Measurements from ENCODE around the gene TMEM255B.
"Not testable (repeated sequence)": the region's sequence is repeated elsewhere in the genome, so short reads cannot be mapped to it uniquely, and the experiment has no call there.

The TMEM255B gene

DNA sequence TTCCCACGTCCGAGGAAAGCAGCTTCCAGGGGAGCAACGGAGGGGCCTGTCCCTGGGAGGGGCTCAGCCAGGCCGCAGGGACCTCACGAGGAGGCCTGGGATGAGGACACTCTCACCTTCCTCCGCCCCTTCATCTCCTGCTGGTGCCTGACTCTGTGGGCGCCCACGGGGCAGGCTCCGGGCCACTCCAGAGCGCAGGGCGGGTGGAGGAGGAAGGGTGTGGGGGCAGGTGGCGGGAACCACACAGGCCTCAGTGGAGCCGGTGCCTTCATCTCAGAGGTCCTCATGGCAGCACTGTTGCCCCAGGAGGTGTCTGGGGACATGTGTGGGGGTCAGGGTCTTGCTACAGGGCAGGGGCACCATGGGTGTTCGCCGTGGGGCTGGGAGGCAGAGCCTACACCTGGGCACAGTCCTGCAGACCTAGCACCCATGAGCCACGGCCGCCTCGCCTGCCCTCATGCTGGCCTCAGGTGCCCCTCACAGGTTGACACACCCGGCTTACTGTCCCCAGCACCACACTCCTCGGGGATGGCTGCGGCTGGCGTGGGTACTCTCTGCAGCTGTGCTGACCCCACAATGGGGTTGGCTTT, 10.1 kb upstream of the TMEM255B start:
- DNase-seq (ENCODE audit: low read depth in 2 of 2), result no peak

DNA sequence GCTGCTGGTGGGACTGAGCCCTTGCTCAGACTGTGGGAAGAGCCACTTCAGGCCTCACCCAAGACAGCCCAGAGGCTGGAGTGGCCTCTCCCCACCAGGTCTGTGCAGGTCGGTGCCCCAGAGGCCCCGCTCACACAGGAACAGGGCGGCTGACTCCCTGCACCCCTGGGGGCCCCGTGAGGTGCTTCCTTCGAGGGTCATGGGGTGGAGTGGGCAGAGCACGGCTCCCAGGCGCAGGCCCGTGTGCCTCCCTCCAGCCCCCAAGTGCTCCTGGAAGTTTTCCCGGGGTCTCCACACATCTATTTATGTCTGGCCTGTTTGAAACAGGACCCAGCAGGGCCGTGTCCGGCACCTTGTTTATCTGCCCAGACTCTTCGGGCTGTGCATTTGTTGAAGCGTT, 9.5 kb upstream of the TMEM255B start:
- no peak for DNase-seq (ENCODE audit: low read depth in 2 of 2)

DNA sequence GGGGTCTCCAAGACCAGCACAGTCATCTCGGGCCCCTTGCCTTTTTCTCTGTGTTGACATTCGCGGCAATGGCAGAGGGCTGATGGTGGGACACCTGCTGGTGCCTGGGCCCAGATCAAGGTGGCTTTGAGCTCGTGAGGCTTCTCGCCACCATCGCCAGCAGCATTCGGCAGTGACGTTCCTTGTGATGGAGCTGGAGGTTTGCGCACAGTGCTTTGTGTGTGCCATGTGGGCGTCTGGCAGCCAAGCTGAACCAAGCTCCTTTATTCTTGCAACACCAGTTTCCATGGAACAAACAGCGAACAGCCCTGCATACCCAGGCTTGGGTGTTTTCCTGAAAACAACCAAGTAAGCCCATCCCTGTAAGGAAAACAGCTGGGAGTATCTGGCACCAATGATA, 9.1 kb upstream of the TMEM255B start:
- no peak for DNase-seq (ENCODE audit: low read depth in 2 of 2)

GRCh38 chr13:113750554-113751399, 8.2 kb upstream of the TMEM255B start:
- no peak for DNase-seq (ENCODE audit: low read depth in 2 of 2)

DNA sequence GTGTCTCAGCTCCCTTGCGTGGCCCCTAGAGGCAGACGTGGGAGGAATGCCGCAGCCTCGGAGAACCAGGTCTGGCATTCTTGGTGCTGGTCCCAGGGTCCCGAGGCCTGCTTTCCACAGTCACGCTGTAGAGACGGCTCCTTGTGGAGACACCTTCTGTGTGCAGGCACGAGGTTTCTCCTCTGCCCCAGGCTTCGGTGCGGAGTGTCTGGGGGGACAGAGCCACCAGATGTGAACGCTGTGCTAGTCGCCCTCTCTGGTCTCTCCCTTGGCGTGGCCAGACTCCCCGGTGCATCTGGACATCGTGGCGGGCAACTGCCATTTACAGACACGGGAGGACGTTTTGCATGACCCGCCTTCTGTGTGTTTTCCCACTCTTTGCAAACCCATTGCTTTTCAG, 7.5 kb upstream of the TMEM255B start:
- no peak for DNase-seq (ENCODE audit: low read depth in 2 of 2)

DNA sequence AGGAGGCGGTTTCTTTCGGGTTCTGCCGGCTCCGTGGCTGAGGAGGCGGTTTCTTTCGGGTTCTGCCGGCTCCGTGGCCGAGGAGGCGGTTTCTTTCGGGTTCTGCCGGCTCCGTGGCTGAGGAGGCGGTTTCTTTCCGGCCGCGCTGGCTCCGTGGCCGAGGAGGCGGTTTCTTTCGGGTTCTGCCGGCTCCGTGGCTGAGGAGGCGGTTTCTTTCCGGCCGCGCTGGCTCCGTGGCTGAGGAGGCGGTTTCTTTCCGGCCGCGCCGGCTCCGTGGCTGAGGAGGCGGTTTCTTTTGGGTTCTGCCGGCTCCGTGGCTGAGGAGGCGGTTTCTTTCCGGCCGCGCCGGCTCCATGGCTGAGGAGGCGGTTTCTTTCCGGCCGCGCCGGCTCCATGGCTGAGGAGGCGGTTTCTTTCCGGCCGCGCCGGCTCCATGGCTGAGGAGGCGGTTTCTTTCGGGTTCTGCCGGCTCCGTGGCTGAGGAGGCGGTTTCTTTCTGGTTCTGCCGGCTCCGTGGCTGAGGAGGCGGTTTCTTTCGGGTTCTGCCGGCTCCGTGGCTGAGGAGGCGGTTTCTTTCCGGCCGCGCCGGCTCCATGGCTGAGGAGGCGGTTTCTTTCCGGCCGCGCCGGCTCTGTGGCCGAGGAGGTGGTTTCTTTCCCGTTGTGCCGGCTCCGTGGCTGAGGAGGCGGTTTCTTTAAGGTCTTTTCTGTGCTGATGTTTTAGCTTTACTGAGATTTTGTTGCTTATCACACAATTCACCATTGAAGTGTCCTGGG, 6.6 kb upstream of the TMEM255B start:
- not testable (repeated sequence) for DNase-seq (ENCODE audit: low read depth in 2 of 2)

DNA sequence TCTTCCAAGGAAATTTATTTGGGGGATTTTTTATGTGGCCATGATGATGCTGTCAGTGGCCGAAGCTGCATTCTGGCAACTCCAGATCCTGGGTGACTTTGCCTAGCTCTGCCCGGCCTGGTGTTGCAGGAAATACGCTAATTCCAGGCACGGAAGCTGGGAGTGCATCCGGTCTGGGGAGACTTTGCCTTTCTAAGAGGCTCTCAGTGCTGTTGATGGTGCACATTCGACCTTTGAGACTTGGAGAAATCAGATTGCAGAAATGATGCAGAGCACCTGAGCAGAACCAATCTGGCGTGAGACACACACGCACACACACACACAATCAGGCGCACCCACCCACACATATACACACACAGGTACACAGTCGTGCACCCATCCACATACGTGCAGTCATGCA, 5.9 kb upstream of the TMEM255B start:
- no peak for DNase-seq (ENCODE audit: low read depth in 2 of 2)

DNA sequence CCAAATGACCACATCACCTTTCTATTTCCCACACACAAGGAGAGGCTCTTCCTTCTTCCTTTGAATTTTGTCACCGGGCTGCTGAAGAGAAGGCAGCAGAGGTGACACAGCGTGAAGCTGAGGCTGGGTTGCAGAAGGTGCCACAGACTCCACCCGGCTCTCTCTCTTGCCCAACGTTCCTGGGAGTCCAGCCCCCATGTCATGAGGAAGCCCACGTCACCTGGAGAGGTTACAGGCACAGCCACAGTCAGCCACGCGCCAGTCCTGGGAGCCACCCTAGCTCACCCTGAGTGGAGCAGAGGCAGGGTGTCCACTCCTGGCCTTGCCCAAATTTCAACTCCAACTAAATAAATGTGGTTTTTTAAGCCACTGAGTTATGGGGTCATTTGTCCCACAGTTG, 4.8 kb upstream of the TMEM255B start:
- no peak for DNase-seq (ENCODE audit: low read depth in 2 of 2)

DNA sequence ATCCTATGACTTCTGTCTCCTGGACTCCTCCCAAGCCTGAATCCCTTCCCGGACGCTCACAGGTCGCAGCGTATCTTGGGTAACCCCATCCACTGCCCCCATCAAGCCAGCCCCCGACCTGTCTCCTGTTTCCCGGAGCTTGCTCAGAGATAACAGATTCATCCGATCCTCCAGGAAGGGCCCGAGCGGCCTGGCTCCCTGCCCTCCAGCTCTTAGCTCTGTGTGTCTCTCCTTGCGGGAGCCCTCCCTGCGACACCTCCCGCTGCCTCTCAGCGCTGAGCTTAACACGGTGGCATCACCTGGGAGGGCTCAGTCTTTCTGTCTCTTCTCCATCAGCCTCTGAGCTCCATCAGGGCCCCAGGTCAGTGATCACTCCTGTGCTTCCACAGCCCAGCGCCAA, 4.3 kb upstream of the TMEM255B start:
- DNase-seq (ENCODE audit: low read depth in 2 of 2), result no peak

DNA sequence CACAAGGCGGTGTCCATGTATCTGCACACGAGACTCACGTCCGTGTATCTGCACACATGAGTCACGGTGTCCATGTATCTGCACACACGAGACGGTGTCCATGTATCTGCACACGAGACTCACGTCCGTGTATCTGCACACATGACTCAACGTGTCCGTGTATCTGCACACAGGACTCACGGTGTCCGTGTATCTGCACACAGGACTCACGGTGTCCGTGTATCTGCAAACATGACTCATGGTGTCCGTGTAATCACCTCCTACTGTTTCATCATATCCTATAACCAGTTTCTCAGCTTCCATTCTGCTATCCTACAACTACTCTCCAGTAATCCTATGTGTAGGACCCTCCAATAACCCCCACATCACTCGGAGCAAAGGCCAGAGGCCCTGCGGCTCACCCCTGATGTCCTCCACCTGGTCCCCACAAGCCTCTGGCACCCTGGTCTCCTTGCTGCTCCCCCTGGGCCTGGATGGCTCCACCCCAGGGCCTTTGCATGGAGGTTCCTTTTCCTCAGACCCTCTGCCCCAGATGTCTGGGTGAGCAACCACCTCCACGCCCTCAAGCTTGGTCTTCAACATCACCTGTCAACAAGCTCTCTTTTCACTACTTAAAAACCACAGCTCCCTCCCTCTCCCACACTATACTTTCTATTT, 2.5 kb upstream of the TMEM255B start:
- DNase-seq (ENCODE audit: low read depth in 2 of 2), result no peak

GRCh38 chr13:113759525-113760137, 605 bp downstream of the TMEM255B start:
- no peak for DNase-seq (ENCODE audit: low read depth in 2 of 2)

DNA sequence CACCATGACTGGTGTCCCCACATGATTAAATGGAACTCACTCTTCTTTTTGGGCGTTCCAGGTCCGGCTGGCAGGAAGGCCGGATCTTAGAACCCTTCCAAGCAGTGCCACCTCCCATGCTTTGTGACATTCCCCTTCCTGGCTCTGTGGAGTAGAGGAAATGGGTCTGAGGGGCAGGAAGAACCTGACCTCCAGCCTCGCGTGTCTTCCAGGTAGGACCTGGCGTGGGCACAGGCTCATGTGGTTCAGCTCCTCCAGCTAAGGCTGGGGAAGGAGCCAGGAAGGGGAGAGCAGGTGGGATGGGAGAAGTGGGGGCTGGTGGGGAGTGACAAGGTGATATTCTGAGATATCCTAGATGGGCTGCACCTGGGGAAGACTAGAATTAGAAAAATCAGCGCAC, 2.1 kb downstream of the TMEM255B start:
- DNase-seq (ENCODE audit: low read depth in 2 of 2), result no peak

DNA sequence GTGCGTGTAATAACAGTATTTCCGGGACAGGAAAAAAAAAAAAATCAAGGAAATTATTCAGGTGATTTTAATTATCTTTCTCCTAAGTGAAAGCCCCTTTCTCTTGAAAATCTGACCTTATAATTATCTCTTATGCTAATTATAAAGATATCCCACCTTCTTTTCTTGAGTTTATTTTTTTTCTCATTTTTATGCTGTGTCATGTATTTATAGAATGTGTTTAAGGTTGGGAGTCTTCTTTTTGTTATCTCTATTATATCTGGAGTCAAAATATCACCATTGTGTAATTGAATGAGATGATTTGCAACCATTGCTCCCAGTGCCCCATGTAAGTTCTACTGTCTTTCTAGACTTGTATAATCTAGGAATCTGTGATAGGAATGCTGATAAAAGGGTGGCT, 3.0 kb downstream of the TMEM255B start:
- DNase-seq (ENCODE audit: low read depth in 2 of 2), result no peak

GRCh38 chr13:113762538-113762937, 3.5 kb downstream of the TMEM255B start:
- no peak for DNase-seq (ENCODE audit: low read depth in 2 of 2)

GRCh38 chr13:113763254-113763653, 4.2 kb downstream of the TMEM255B start:
- DNase-seq (ENCODE audit: low read depth in 2 of 2), result no peak

GRCh38 chr13:113763961-113764792, 5.2 kb downstream of the TMEM255B start:
- no peak for DNase-seq (ENCODE audit: low read depth in 2 of 2)

DNA sequence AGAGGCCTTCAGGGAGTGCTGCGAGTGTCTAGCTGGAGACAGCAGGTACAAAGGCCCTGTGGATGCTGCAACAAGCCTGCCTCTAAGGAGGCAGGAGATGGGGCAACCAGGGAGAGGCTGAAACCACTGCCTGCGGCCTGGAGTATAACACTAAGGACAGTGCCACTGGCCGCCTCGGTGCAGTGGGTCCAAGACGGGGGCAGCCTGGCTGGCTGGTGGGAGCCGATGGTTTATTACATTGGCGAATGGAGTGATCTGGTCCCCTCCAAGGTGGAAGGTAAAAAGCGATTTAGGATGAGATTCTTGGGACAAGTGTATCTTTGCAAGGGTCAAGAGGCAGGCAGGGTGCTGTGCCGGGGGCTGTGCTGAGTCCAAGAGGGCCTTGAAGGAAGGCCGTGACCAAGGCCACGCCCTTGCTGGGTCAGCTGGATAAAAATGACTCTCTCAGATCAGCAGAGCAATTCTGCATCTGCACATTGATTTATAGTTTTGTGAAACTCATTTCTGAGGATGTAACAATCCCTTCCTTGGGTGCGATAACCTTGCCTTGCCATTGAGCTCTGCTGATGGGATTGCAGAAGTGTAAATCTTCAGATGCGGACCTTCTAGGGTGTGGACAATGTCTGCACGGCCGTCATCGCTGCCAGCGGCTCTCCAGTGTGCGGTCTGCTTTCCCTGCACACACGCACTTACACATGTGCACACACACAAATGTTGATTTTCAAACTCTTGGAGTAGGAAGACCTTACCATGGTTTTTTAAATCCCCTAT, 6.0 kb downstream of the TMEM255B start:
- DNase-seq (ENCODE audit: low read depth in 2 of 2), result no peak

DNA sequence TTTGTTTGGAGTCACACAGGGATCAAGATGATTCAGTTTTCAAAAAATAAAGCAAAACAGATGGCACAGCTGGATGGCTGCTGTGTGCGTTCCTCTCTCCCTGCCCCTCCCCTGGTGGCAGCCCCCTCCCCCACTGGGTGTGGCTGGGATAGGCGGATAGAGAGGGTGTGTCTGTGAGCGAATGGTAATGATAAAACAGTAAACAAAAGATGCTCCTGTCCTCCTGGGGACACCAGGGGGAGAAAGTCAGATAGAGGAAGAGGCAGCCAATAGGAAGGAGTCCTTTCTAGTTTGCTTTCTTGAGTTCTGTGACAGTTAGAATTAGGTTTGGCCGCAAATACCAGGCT, 6.5 kb downstream of the TMEM255B start:
- no peak for DNase-seq (ENCODE audit: low read depth in 2 of 2)

- DNase-seq (ENCODE audit: low read depth in 2 of 2), result no peak
These were observed 7.2 kb downstream of the TMEM255B start for GRCh38 chr13:113766035-113766800.
